ENCODE results near the gene ENKD1. TPM values are rescaled to one million over a fixed set of nuclear protein-coding genes. Genes with fewer than 3 reads are reported as not detected.

Gene ENKD1
- total and polyA plus RNA-seq, 2 of the 13 experiments (the other 11 are each of a cell fraction or from before 2014, with no cell fraction given): 10.8 to 20.8 TPM

DNA sequence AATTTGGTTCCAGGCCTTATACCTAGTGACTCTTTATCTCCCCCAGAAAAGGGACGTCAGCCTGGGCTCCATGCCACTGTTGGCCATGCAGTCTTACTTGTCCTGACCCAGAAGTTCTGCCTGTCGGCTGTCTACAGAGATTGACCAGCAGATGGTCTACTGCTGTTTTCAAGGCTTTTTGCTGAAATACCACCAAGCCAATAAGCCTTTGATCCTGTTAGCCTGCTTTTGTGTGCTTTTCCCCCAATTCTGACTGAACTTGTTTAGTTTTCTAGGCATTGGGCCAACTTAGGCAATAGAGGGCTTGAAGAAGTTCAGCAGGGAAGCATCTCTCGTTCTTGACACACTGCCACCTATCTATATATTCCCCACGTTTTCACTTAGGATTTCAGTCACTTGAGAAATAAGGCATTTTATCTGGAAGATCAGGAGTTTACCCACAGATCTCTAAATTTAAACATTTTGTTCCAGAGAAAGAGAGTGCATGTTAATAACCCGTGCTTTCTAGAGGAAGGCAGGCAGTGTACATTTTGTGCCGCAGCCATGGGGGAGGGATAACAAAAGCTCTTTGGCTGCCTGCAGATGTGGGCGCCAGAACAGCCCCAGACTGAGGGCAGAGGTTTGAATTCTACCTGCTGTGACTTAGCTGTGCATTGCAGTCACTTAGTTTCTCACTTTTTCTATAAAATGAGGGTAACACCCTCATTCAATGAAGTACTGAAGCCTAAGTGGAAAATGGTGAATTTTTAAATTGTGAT is 34.0 kb downstream of the ENKD1 start (continued):
- peak; percentile 59 for TF ChIP-seq GATAD2A (CRISPR knock-in tag; IDR thresholded peaks at IDR 0.05)

DNA sequence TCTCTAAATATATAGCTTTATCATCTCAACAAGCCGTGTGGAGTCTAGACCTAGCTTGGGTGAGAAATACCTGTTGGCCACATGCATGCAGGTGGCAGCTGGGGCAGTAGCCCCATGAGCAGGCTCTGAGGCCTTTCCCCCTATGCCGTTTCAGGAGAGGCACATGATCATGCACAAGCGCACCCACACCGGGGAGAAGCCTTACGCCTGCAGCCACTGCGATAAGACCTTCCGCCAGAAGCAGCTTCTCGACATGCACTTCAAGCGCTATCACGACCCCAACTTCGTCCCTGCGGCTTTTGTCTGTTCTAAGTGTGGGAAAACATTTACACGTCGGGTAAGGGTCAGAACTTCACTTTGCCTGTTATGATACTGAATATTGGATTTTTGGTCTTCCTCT is 38.3 kb downstream of the ENKD1 start:
- no peak overlapping the region for H3K27ac ChIP-seq (ENCODE audit: extremely low read length, insufficient read depth, low read length)
- no peak overlapping the region for H3K4me2 ChIP-seq (ENCODE audit: low read depth, low read length)
- peaks cover 17% of the 10 kb centered on the region for H3K4me1 ChIP-seq (ENCODE audit: insufficient read depth, low read length)
- DNase-seq (ENCODE audit: low spot score) (no peak), ATAC-seq (no peak), FAIRE-seq (no peak)
- H4K20me1 ChIP-seq (ENCODE audit: insufficient read depth, low read length): no peaks in the 10 kb centered on the region; the same call in 1 of the 2 replicates
- H3K9ac ChIP-seq (ENCODE audit: insufficient read depth, low read depth, low read length): no peak overlapping the region
- ChIA-PET CTCF (ENCODE audit: low intra/inter-chr PET ratio, low total read pairs) (no interaction called here), POLR2A (interaction anchor here (0.8 kb wide), 1 partner anchor 65 kb away, joined by 3 read pairs; no protein-coding TSS in a partner anchor)
- H3K9me3 ChIP-seq (ENCODE audit: low read length): no peaks in the 10 kb centered on the region
- H2AFZ ChIP-seq (ENCODE audit: low read length): no peak overlapping the region
- TF ChIP-seq ZNF7 (CRISPR knock-in tag; IDR thresholded peaks at IDR 0.05) (no peak), ZIK1 (CRISPR knock-in tag; IDR thresholded peaks at IDR 0.05; ENCODE audit: borderline replicate concordance, low read depth) (no peak), TP53 (CRISPR knock-in tag; conservative IDR thresholded peaks at IDR 0.05) (no peak), ZNF17 (CRISPR knock-in tag; IDR thresholded peaks at IDR 0.05) (no peak), HNRNPLL (IDR thresholded peaks at IDR 0.05; ENCODE audit: low read depth, low read length, poor library complexity, severe bottlenecking) (no peak), NFATC3 (CRISPR knock-in tag; IDR thresholded peaks at IDR 0.05) (no peak), ZNF30 (CRISPR knock-in tag; IDR thresholded peaks at IDR 0.05) (no peak), ZNF501 (CRISPR knock-in tag; IDR thresholded peaks at IDR 0.05) (no peak), MXD3 (CRISPR knock-in tag; IDR thresholded peaks at IDR 0.05) (no peak), SALL2 (CRISPR knock-in tag; IDR thresholded peaks at IDR 0.05) (no peak), GZF1 (CRISPR knock-in tag; IDR thresholded peaks at IDR 0.05) (no peak), TCF12 (IDR thresholded peaks at IDR 0.05) (no peak), TCF12 (CRISPR knock-in tag; IDR thresholded peaks at IDR 0.05) (no peak), ZMYM4 (CRISPR knock-in tag; IDR thresholded peaks at IDR 0.05) (no peak), CEBPZ (IDR thresholded peaks at IDR 0.05; ENCODE audit: low read length) (no peak), ZNF331 (CRISPR knock-in tag; IDR thresholded peaks at IDR 0.05) (no peak)
- TF ChIP-seq, protein P1, sequence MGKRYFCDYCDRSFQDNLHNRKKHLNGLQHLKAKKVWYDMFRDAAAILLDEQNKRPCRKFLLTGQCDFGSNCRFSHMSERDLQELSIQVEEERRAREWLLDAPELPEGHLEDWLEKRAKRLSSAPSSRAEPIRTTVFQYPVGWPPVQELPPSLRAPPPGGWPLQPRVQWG (CRISPR knock-in tag; IDR thresholded peaks at IDR 0.05; ENCODE audit: borderline replicate concordance, low read depth): no peak
- in situ Hi-C loops (cut with HindIII; ENCODE audit: extremely low pct_ligation_motif_present, low pct_unique_long_range_greater_than_20kb) (no loop called here), intact Hi-C loops (cut with micrococcal nuclease; ENCODE audit: unreplicated experiment) (no loop called here)
- WGBS (ENCODE audit: low lambda C conversion rate): 98% methylated on average over 13 of the region's 14 CpGs
- BruUV-seq (replicated peaks): no TSS peak
- no peaks in the 10 kb centered on the region for H3K27me3 ChIP-seq (ENCODE audit: control insufficient read depth in 1 of 2, insufficient read depth in 2 of 2, low read length in 2 of 2)
- H3K79me2 ChIP-seq (ENCODE audit: insufficient read depth, low read length): no peaks in the 10 kb centered on the region
- no peak overlapping the region for H3K4me3 ChIP-seq (replicated peaks in 1 of 3; ENCODE audit: insufficient read depth in 1 of 3, low read depth in 2 of 3, low read length in 3 of 3)
- peaks cover 35 to 82% of the 10 kb centered on the region in 2 experiments for H3K36me3 ChIP-seq (replicated peaks in 1 of 2; ENCODE audit: control insufficient read depth in 1 of 2, insufficient read depth in 2 of 2, low read length in 2 of 2)

All from HepG2 (cell line).